ENCODE results near the gene ATP2C1.

DNA sequence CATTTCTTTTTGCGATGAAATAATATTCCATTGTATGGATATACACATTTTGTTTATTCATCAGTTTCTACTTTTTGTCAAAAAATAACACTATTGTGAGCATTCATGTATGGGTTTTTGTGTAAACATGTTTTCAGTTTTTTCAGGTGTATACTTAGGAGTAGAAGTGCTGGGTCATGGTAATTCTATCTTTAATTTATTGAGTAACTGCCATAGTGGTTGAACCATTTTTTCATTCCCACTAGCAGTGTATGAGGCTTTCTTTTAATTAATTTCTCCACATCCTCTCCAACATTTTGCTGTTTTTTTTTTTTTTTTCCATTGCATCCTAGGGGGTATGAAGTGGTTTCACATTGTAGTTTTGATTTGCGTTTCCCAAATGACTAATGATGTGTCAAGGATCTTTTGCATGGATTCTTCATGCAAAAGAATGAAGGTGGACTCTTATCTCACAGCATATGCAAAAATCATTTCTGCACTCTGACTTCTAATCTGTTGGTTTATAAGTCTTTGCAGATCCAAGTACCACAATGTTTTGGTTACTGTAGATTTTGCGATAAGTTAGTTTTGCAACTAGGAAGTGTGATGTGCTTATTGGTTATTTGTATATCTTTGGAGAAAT lies 12.6 kb downstream of the ATP2C1 start:
- TF ChIP-seq POLR2AphosphoS5 (IDR thresholded peaks at IDR 0.05; ENCODE audit: borderline replicate concordance, low read depth, low read length) (no peak), EZH2 (IDR thresholded peaks at IDR 0.05) (no peak), FOXP2 (optimal IDR thresholded peaks at IDR 0.05; ENCODE audit: control extremely low read depth, extremely low read length, insufficient read depth) (no peak)
